GM12878 (cell line): ENCODE results near the gene ELAC1. TPM values are rescaled to one million over a fixed set of nuclear protein-coding genes. Genes with fewer than 3 reads are reported as not detected.

Experiments
- ATAC-seq: fragments of 200-7000 bp; cut with Tn5 transposase; 3 replicates; pipeline ENCODE4 v1.9.1; 2020; ENCODE audit warnings: mild to moderate bottlenecking, moderate library complexity
- BruUV-seq: library from RNA; stranded (reverse); fragments of 400-500 nt; replicated peaks from 2 replicates; lab custom pipeline; 2021; lab: Mats Ljungman, UMichigan
- CTCF ChIA-PET: fragments of 300-600 bp; sonication (Branson Sonifier 250); formaldehyde crosslinking; extraction: SDS; loops from one replicate; lab custom pipeline; 2021; ENCODE audit warnings: inconsistent platforms; lab: Yijun Ruan, JAX
- POLR2A ChIA-PET: fragments of 350-600 bp; formaldehyde crosslinking; extraction: SDS; loops from one replicate; lab custom pipeline; 2021; ENCODE audit warnings: inconsistent platforms; lab: Charles Lee
- RAD21 ChIA-PET: fragments of 300-600 bp; sonication (Branson Sonifier 250); formaldehyde crosslinking; loops from one replicate; lab custom pipeline; 2023; ENCODE audit warnings: antibody characterized with exemption; ENCODE audit not compliant: unreplicated experiment; lab: Charles Lee
- SMC1A ChIA-PET: fragments of 300-600 bp; sonication (Branson Sonifier 250); formaldehyde crosslinking; loops from one replicate; lab custom pipeline; 2023; ENCODE audit not compliant: unreplicated experiment, uncharacterized antibody; lab: Charles Lee
- DNase-seq: peaks from one replicate; pipeline ENCODE4 v3.0.0-alpha.2; 2011; ENCODE audit warnings: low read depth, low spot score
- FAIRE-seq: peaks from 3 replicates; lab custom pipeline; 2011; peaks lifted over from hg19 to GRCh38; lab: Jason Lieb, UNC
- H2AFZ ChIP-seq: 2 replicates; pipeline ENCODE4 v1.6.0; 2011; ENCODE audit warnings: low read depth, low read length, control low read depth; ENCODE audit not compliant: control insufficient read depth
- H3K27ac ChIP-seq: 2 replicates; pipeline ENCODE4 v1.5.1; 2011; ENCODE audit warnings: control low read depth; ENCODE audit not compliant: control insufficient read depth, insufficient read depth
- H3K27me3 ChIP-seq, 2 experiments: replicated peaks in 1 of 2; 2 replicates each; pipeline versions ENCODE4 v1.6.0 to v1.6.1; 2011; ENCODE audit warnings: low read length in 1 of 2; ENCODE audit not compliant: control insufficient read depth in 2 of 2, insufficient read depth in 2 of 2
- H3K36me3 ChIP-seq, 2 experiments: 2 replicates each; pipeline ENCODE4 v1.5.1; 2011; ENCODE audit warnings: low read length in 1 of 2; ENCODE audit not compliant: control insufficient read depth in 2 of 2, insufficient read depth in 2 of 2
- H3K4me1 ChIP-seq: 2 replicates; pipeline ENCODE4 v1.6.1; 2011; ENCODE audit warnings: mild to moderate bottlenecking, low read length, moderate library complexity, mixed read lengths; ENCODE audit not compliant: control insufficient read depth, insufficient read depth
- H3K4me2 ChIP-seq: 2 replicates; pipeline ENCODE4 v1.6.0; 2011; ENCODE audit warnings: control low read depth; ENCODE audit not compliant: control insufficient read depth, insufficient read depth
- H3K4me3 ChIP-seq: fragments of 200-600 bp; sonication (generic); 2 replicates; pipeline ENCODE4 v1.5.1; 2016
- H3K79me2 ChIP-seq: 2 replicates; pipeline ENCODE4 v1.6.0; 2011; ENCODE audit warnings: low read length; ENCODE audit not compliant: control insufficient read depth, insufficient read depth
- H3K9ac ChIP-seq: 2 replicates; pipeline ENCODE4 v1.8.0; 2011; ENCODE audit warnings: low read length, control low read depth, mixed read lengths; ENCODE audit not compliant: control insufficient read depth, insufficient read depth
- H3K9me3 ChIP-seq: replicated peaks from 3 replicates; pipeline ENCODE4 v1.5.1; 2011; ENCODE audit warnings: mild to moderate bottlenecking, low read length; ENCODE audit not compliant: control insufficient read depth, insufficient read depth
- H4K20me1 ChIP-seq: 2 replicates; pipeline ENCODE4 v1.6.0; 2011; ENCODE audit not compliant: control insufficient read depth, insufficient read depth
- BACH1 ChIP-seq: fragments of 450-650 bp; IDR thresholded peaks from 2 replicates; pipeline ENCODE4 v1.6.1; 2017; ENCODE audit warnings: mild to moderate bottlenecking, borderline replicate concordance
- HCFC1 ChIP-seq: fragments of 150-350 bp; IDR thresholded peaks from 2 replicates; pipeline ENCODE4 v1.6.1; 2014; ENCODE audit warnings: low read length
- HDAC2 ChIP-seq: fragments of 200-600 bp; sonication (generic); IDR thresholded peaks from 2 replicates; pipeline ENCODE4 v1.6.1; 2017
- JUNB ChIP-seq: IDR thresholded peaks from 2 replicates; pipeline ENCODE4 v1.6.1; 2016; ENCODE audit warnings: antibody characterized with exemption, mild to moderate bottlenecking
- WGBS: methylation state at CpG from one replicate; pipeline ENCODE4 v1.1.6; 2016; ENCODE audit warnings: low lambda C conversion rate; ENCODE audit not compliant: insufficient replicate concordance, insufficient coverage; ENCODE audit errors: missing lambda C conversion rate; 5-methylcytosine and 5-hydroxymethylcytosine counted together
- in situ Hi-C: fragments of 300-500 bp; cut with MboI; formaldehyde crosslinking; loops from 9 replicates; pipeline ENCODE4 v1.14.3; 2018; ENCODE audit warnings: mixed read lengths
- intact Hi-C: fragments of 100-400 bp; cut with micrococcal nuclease; formaldehyde crosslinking; loops from one replicate; pipeline ENCODE4 v1.14.2; 2022; ENCODE audit not compliant: unreplicated experiment
- polyA plus RNA-seq, 11 experiments: library from polyadenylated mRNA; depleted of rRNA in 4 of 11; unstranded in 6 of 11; stranded (reverse) in 5 of 11; fragments of >200 nt; fragmentation: Nextera tagmentation in 4 of 11; fragmentation: Illumina TruSeq in 1 of 11; extraction: Ambion mirVana in 4 of 11; extraction: Trizol in 1 of 11; gene quantifications; 1 replicate in 1 of 11; 2 replicates in 10 of 11; pipeline versions ENCODE4 v1.2.1 to v1.2.3, GENCODE V29; 2011 to 2016; ENCODE audit warnings: inconsistent platforms in 2 of 11, missing spikeins in 2 of 11, low read depth in 1 of 11
- total RNA-seq, 4 experiments: library from RNA; depleted of rRNA in 3 of 4; stranded (reverse); fragments of >200 nt in 3 of 4; fragmentation: Illumina TruSeq in 1 of 4; extraction: Trizol in 1 of 4; gene quantifications; 2 replicates each; pipeline versions ENCODE4 v1.2.1 to v1.2.3, GENCODE V29; 2013 to 2021
- TF ChIP-seq, protein P1 (sequence below), 3 experiments: IDR thresholded peaks in 2 of 3; conservative IDR thresholded peaks in 1 of 3; 2 replicates each; pipeline ENCODE4 v1.5.1; 2011; ENCODE audit warnings: low read depth in 3 of 3, low read length in 3 of 3, mild to moderate bottlenecking in 3 of 3, control low read depth in 2 of 3, moderate library complexity in 2 of 3, inconsistent platforms in 1 of 3, mixed read lengths in 1 of 3; ENCODE audit not compliant: control insufficient read depth in 2 of 3, insufficient read depth in 1 of 3; ENCODE audit errors: extremely low read depth in 1 of 3
- TF ChIP-seq, protein P2 (sequence below): IDR thresholded peaks from 2 replicates; pipeline ENCODE4 v1.6.1; 2011; ENCODE audit warnings: borderline replicate concordance, low read depth, mild to moderate bottlenecking, moderate library complexity, mixed read lengths, low read length; ENCODE audit not compliant: insufficient read depth; ENCODE audit errors: extremely low read length
- TF ChIP-seq, protein P3 (sequence below): fragments of 450-650 bp; IDR thresholded peaks from 2 replicates; pipeline ENCODE4 v1.6.1; 2016; ENCODE audit warnings: mild to moderate bottlenecking
- TF ChIP-seq, protein P4 (sequence below): fragments of 450-650 bp; formaldehyde crosslinking; IDR thresholded peaks from 2 replicates; pipeline ENCODE4 v1.4.0; 2020; ENCODE audit warnings: mild to moderate bottlenecking, moderate library complexity
- TF ChIP-seq, protein P5 (sequence below): fragments of 450-650 bp; IDR thresholded peaks from 2 replicates; pipeline ENCODE4 v1.6.1; 2017; ENCODE audit warnings: mild to moderate bottlenecking, moderate library complexity

Gene ELAC1
- total and polyA plus RNA-seq, 10 of the 15 experiments (the other 5 are each of a cell fraction or from before 2014, with no cell fraction given), result 4.9 to 23.0 (median 9.8) TPM

DNA sequence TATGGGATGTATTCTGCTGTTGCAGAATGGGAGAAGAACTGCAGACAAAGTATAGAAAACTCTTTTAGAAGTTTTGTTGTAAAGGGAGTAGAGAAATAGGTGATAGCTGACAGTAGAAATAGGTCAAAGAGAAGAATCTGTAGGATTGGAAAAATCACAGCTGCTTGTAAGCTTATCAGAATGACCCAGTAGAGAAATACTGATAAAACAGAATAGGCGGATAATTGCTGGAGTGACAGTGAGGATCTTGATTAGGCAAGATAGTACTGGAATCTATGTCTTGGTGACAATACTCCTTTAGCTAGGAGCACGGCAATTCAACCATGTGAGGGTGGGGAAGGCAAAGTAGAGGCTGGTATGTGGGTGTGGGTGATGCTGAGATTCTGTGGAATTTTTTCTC is 57.7 kb downstream of the ELAC1 start:
- POLR2A ChIA-PET, result interaction anchor here (1.7 kb wide), 1 partner anchor 143 kb away, joined by 5 read pairs; no protein-coding TSS in a partner anchor
- H3K4me2 ChIP-seq, result no peak overlapping the region
- H4K20me1 ChIP-seq, result no peaks in the 10 kb centered on the region
- ATAC-seq, result no peak
- H3K27me3 ChIP-seq, result no peaks in the 10 kb centered on the region
- in situ Hi-C loops (loop anchor here (25.0 kb wide), 1 partner anchor 1538 kb away; the partner anchor contains the start of genes C18orf32 and RPL17), intact Hi-C loops (no loop called here)
- no peak for FAIRE-seq
- no peaks in the 10 kb centered on the region for H3K9me3 ChIP-seq
- no peaks in the 10 kb centered on the region for H3K36me3 ChIP-seq
- H3K4me3 ChIP-seq, result no peak overlapping the region
- no peak for DNase-seq
- CTCF ChIA-PET, result no interaction called here
- H2AFZ ChIP-seq, result no peak overlapping the region
- H3K4me1 ChIP-seq, result peaks cover 2% of the 10 kb centered on the region; the same call in 1 of the 2 replicates
- no TSS peak for BruUV-seq
- 97% methylated on average over 2 of the region's 2 CpGs for WGBS
- peaks cover 8% of the 10 kb centered on the region for H3K79me2 ChIP-seq
- SMC1A ChIA-PET, result no interaction called here
- RAD21 ChIA-PET, result no interaction called here
- no peak overlapping the region for H3K9ac ChIP-seq
- no peak overlapping the region for H3K27ac ChIP-seq
- TF ChIP-seq HDAC2 (no peak), BACH1 (no peak), HCFC1 (no peak), JUNB (no peak)
- TF ChIP-seq, protein P1, sequence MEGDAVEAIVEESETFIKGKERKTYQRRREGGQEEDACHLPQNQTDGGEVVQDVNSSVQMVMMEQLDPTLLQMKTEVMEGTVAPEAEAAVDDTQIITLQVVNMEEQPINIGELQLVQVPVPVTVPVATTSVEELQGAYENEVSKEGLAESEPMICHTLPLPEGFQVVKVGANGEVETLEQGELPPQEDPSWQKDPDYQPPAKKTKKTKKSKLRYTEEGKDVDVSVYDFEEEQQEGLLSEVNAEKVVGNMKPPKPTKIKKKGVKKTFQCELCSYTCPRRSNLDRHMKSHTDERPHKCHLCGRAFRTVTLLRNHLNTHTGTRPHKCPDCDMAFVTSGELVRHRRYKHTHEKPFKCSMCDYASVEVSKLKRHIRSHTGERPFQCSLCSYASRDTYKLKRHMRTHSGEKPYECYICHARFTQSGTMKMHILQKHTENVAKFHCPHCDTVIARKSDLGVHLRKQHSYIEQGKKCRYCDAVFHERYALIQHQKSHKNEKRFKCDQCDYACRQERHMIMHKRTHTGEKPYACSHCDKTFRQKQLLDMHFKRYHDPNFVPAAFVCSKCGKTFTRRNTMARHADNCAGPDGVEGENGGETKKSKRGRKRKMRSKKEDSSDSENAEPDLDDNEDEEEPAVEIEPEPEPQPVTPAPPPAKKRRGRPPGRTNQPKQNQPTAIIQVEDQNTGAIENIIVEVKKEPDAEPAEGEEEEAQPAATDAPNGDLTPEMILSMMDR (IDR thresholded peaks at IDR 0.05 in 2 of 3, conservative IDR thresholded peaks at IDR 0.05 in 1 of 3; ENCODE audit: control insufficient read depth in 2 of 3, extremely low read depth in 1 of 3, insufficient read depth in 1 of 3, low read depth in 3 of 3, low read length in 3 of 3), result no peak
- TF ChIP-seq, protein P2, sequence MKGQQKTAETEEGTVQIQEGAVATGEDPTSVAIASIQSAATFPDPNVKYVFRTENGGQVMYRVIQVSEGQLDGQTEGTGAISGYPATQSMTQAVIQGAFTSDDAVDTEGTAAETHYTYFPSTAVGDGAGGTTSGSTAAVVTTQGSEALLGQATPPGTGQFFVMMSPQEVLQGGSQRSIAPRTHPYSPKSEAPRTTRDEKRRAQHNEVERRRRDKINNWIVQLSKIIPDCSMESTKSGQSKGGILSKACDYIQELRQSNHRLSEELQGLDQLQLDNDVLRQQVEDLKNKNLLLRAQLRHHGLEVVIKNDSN, result no peak
- TF ChIP-seq, protein P3, sequence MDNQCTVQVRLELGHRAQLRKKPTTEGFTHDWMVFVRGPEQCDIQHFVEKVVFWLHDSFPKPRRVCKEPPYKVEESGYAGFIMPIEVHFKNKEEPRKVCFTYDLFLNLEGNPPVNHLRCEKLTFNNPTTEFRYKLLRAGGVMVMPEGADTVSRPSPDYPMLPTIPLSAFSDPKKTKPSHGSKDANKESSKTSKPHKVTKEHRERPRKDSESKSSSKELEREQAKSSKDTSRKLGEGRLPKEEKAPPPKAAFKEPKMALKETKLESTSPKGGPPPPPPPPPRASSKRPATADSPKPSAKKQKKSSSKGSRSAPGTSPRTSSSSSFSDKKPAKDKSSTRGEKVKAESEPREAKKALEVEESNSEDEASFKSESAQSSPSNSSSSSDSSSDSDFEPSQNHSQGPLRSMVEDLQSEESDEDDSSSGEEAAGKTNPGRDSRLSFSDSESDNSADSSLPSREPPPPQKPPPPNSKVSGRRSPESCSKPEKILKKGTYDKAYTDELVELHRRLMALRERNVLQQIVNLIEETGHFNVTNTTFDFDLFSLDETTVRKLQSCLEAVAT, result no peak
- TF ChIP-seq, protein P4, sequence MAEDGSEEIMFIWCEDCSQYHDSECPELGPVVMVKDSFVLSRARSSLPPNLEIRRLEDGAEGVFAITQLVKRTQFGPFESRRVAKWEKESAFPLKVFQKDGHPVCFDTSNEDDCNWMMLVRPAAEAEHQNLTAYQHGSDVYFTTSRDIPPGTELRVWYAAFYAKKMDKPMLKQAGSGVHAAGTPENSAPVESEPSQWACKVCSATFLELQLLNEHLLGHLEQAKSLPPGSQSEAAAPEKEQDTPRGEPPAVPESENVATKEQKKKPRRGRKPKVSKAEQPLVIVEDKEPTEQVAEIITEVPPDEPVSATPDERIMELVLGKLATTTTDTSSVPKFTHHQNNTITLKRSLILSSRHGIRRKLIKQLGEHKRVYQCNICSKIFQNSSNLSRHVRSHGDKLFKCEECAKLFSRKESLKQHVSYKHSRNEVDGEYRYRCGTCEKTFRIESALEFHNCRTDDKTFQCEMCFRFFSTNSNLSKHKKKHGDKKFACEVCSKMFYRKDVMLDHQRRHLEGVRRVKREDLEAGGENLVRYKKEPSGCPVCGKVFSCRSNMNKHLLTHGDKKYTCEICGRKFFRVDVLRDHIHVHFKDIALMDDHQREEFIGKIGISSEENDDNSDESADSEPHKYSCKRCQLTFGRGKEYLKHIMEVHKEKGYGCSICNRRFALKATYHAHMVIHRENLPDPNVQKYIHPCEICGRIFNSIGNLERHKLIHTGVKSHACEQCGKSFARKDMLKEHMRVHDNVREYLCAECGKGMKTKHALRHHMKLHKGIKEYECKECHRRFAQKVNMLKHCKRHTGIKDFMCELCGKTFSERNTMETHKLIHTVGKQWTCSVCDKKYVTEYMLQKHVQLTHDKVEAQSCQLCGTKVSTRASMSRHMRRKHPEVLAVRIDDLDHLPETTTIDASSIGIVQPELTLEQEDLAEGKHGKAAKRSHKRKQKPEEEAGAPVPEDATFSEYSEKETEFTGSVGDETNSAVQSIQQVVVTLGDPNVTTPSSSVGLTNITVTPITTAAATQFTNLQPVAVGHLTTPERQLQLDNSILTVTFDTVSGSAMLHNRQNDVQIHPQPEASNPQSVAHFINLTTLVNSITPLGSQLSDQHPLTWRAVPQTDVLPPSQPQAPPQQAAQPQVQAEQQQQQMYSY, result no peak
- TF ChIP-seq, protein P5, sequence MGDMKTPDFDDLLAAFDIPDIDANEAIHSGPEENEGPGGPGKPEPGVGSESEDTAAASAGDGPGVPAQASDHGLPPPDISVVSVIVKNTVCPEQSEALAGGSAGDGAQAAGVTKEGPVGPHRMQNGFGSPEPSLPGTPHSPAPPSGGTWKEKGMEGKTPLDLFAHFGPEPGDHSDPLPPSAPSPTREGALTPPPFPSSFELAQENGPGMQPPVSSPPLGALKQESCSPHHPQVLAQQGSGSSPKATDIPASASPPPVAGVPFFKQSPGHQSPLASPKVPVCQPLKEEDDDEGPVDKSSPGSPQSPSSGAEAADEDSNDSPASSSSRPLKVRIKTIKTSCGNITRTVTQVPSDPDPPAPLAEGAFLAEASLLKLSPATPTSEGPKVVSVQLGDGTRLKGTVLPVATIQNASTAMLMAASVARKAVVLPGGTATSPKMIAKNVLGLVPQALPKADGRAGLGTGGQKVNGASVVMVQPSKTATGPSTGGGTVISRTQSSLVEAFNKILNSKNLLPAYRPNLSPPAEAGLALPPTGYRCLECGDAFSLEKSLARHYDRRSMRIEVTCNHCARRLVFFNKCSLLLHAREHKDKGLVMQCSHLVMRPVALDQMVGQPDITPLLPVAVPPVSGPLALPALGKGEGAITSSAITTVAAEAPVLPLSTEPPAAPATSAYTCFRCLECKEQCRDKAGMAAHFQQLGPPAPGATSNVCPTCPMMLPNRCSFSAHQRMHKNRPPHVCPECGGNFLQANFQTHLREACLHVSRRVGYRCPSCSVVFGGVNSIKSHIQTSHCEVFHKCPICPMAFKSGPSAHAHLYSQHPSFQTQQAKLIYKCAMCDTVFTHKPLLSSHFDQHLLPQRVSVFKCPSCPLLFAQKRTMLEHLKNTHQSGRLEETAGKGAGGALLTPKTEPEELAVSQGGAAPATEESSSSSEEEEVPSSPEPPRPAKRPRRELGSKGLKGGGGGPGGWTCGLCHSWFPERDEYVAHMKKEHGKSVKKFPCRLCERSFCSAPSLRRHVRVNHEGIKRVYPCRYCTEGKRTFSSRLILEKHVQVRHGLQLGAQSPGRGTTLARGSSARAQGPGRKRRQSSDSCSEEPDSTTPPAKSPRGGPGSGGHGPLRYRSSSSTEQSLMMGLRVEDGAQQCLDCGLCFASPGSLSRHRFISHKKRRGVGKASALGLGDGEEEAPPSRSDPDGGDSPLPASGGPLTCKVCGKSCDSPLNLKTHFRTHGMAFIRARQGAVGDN, result no peak
